GM23338 (cell line): ENCODE results near the gene PHACTR1. TPM values are rescaled to one million over a fixed set of nuclear protein-coding genes. Genes with fewer than 3 reads are reported as not detected.

Experiments used
- ATAC-seq: fragments of 200-7000 bp; cut with Tn5 transposase; 3 replicates; pipeline ENCODE4 v1.9.1; 2020
- DNase-seq: peaks from one replicate; pipeline ENCODE4 v3.0.0-alpha.2; 2015; ENCODE audit warnings: low spot score
- H2AFZ ChIP-seq: fragments of 200-600 bp; sonication (generic); 2 replicates; pipeline ENCODE4 v1.8.0; 2016; ENCODE audit warnings: antibody characterized with exemption, mild to moderate bottlenecking, moderate library complexity
- H3F3A ChIP-seq: fragments of 200-600 bp; sonication (generic); replicated peaks from 2 replicates; pipeline ENCODE4 v1.8.0; 2017; ENCODE audit warnings: antibody characterized with exemption, mixed run types, low read depth
- H3K27ac ChIP-seq: fragments of 200-600 bp; sonication (generic); 2 replicates; pipeline ENCODE4 v1.6.1; 2016; ENCODE audit warnings: low read depth
- H3K27me3 ChIP-seq: fragments of 200-600 bp; sonication (generic); 2 replicates; pipeline ENCODE4 v1.8.0; 2016; ENCODE audit warnings: mild to moderate bottlenecking, mixed run types, moderate library complexity; ENCODE audit not compliant: insufficient read depth
- H3K36me3 ChIP-seq: fragments of 200-600 bp; sonication (generic); 2 replicates; pipeline ENCODE4 v1.8.0; 2016; ENCODE audit warnings: mild to moderate bottlenecking; ENCODE audit not compliant: insufficient read depth
- H3K4me1 ChIP-seq: fragments of 200-600 bp; sonication (generic); 2 replicates; pipeline ENCODE4 v1.8.0; 2016; ENCODE audit warnings: mild to moderate bottlenecking, moderate library complexity; ENCODE audit not compliant: insufficient read depth
- H3K4me2 ChIP-seq: fragments of 200-600 bp; sonication (generic); 2 replicates; pipeline ENCODE4 v1.7.1; 2017; ENCODE audit warnings: mixed run types
- H3K4me3 ChIP-seq: fragments of 200-600 bp; sonication (generic); 2 replicates; pipeline ENCODE4 v1.6.1; 2016; ENCODE audit warnings: mixed run types
- H3K79me2 ChIP-seq: fragments of 200-600 bp; sonication (generic); replicated peaks from 2 replicates; pipeline ENCODE4 v1.8.0; 2017; ENCODE audit warnings: mild to moderate bottlenecking; ENCODE audit not compliant: insufficient read depth
- H3K9me2 ChIP-seq: fragments of 200-600 bp; sonication (generic); 2 replicates; pipeline ENCODE4 v1.8.0; 2017; ENCODE audit not compliant: insufficient read depth
- H4K20me1 ChIP-seq: fragments of 200-600 bp; sonication (generic); replicated peaks from 2 replicates; pipeline ENCODE4 v1.8.0; 2017; ENCODE audit warnings: mild to moderate bottlenecking; ENCODE audit not compliant: insufficient read depth
- H3K27ac Mint-ChIP-seq: 2 replicates; pipeline ENCODE4 v1.8.0; 2020; ENCODE audit warnings: inconsistent platforms, mild to moderate bottlenecking, moderate library complexity, mixed read lengths
- H3K27me3 Mint-ChIP-seq: 3 replicates; pipeline ENCODE4 v1.8.0; 2022; ENCODE audit warnings: low read depth, mild to moderate bottlenecking, moderate library complexity, mixed read lengths, inconsistent platforms; ENCODE audit not compliant: insufficient read depth, poor library complexity
- H3K36me3 Mint-ChIP-seq: 3 replicates; pipeline ENCODE4 v1.8.0; 2021; ENCODE audit warnings: low read depth, mild to moderate bottlenecking, inconsistent platforms, moderate library complexity, mixed read lengths
- H3K4me1 Mint-ChIP-seq: 3 replicates; pipeline ENCODE4 v1.8.0; 2020; ENCODE audit warnings: mild to moderate bottlenecking, inconsistent platforms, mixed read lengths
- H3K4me3 Mint-ChIP-seq: 3 replicates; pipeline ENCODE4 v1.8.0; 2021; ENCODE audit warnings: moderate library complexity, mild to moderate bottlenecking, inconsistent platforms, mixed read lengths
- H3K9me3 Mint-ChIP-seq: 3 replicates; pipeline ENCODE4 v1.8.0; 2020; ENCODE audit warnings: moderate library complexity, mild to moderate bottlenecking, inconsistent platforms, mixed read lengths
- CREB1 ChIP-seq: fragments of 250-450 bp; sonication (Bioruptor Pico); IDR thresholded peaks from 2 replicates; pipeline ENCODE4 v1.5.0; 2020; ENCODE audit warnings: low read depth, mild to moderate bottlenecking, moderate library complexity
- ETS1 ChIP-seq: IDR thresholded peaks from 2 replicates; pipeline ENCODE4 v1.6.1; 2016; ENCODE audit warnings: antibody characterized with exemption
- EZH2 ChIP-seq: fragments of 200-600 bp; sonication (generic); IDR thresholded peaks from one replicate; pipeline ENCODE4 v1.8.0; 2017; ENCODE audit warnings: antibody characterized with exemption, mild to moderate bottlenecking, low read depth; ENCODE audit not compliant: unreplicated experiment
- EZH2phosphoT487 ChIP-seq: fragments of 200-600 bp; sonication (generic); IDR thresholded peaks from one replicate; pipeline ENCODE4 v1.8.1; 2018; ENCODE audit warnings: antibody characterized with exemption; ENCODE audit not compliant: unreplicated experiment
- JUNB ChIP-seq: IDR thresholded peaks from one replicate; pipeline ENCODE4 v1.6.1; 2016; ENCODE audit warnings: antibody characterized with exemption; ENCODE audit not compliant: unreplicated experiment
- NANOG ChIP-seq: IDR thresholded peaks from 2 replicates; pipeline ENCODE4 v1.6.1; 2016; ENCODE audit warnings: antibody characterized with exemption, borderline replicate concordance
- POLR2AphosphoS5 ChIP-seq: IDR thresholded peaks from 2 replicates; pipeline ENCODE4 v1.6.1; 2016; ENCODE audit warnings: antibody characterized with exemption, low read depth
- REST ChIP-seq: IDR thresholded peaks from one replicate; pipeline ENCODE4 v1.6.1; 2018; ENCODE audit warnings: antibody characterized with exemption; ENCODE audit not compliant: unreplicated experiment
- STAT1 ChIP-seq: IDR thresholded peaks from one replicate; pipeline ENCODE4 v1.6.1; 2016; ENCODE audit warnings: antibody characterized with exemption; ENCODE audit not compliant: unreplicated experiment
- ZNF114 ChIP-seq: fragments of 250-450 bp; sonication (Bioruptor Pico); IDR thresholded peaks from 2 replicates; pipeline ENCODE4 v1.5.0; 2020; ENCODE audit warnings: mild to moderate bottlenecking, moderate library complexity
- ZNF331 ChIP-seq: fragments of 250-450 bp; sonication (Bioruptor Pico); IDR thresholded peaks from 2 replicates; pipeline ENCODE4 v1.5.0; 2020; ENCODE audit warnings: low read depth, mild to moderate bottlenecking, moderate library complexity
- ZNF462 ChIP-seq: fragments of 250-450 bp; sonication (Bioruptor Pico); IDR thresholded peaks from 2 replicates; pipeline ENCODE4 v1.5.0; 2020; ENCODE audit warnings: mild to moderate bottlenecking, moderate library complexity
- polyA plus RNA-seq: library from polyadenylated mRNA; unstranded; fragments of >200 nt; fragmentation: Nextera tagmentation; extraction: Ambion mirVana; gene quantifications from 2 replicates; pipeline ENCODE4 v1.2.1, GENCODE V29; 2016
- total RNA-seq: library from RNA; depleted of rRNA; stranded (reverse); fragments of >200 nt; shearing (Covaris generic); gene quantifications from 2 replicates; pipeline ENCODE4 v1.2.3, GENCODE V29; 2014
- TF ChIP-seq, protein P1 (sequence below), 2 experiments: fragments of 200-600 bp in 1 of 2; sonication (generic) in 1 of 2; conservative IDR thresholded peaks; 2 replicates each; pipeline versions ENCODE4 v1.5.1 to v1.6.1; 2016 to 2017; ENCODE audit warnings: antibody characterized with exemption in 2 of 2, low read depth in 2 of 2, mild to moderate bottlenecking in 2 of 2, moderate library complexity in 1 of 2

PHACTR1 gene
- total and polyA plus RNA-seq, 2 experiments from 2014 or later: 5.9 to 19.3 TPM

DNA sequence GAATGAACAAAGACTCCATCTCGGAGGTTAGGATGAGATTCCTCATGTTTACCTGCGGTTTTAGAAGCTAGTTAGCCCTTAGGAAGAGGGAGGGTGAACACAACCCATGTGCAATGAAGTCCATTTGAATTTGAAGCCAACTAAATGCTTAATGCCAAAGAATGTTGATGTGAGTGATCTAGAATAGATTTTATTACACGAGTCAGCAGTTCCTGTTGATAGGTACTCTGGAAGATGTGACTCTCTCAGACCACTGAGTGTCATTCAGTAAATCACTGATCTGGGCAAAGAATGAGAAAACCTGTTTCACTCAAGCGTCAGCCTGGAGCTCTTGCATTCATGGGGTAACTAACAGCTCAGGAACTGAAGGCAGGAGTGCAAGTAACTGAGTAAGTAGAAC, 505.5 kb downstream of the PHACTR1 start:
- TF ChIP-seq CREB1 (CRISPR knock-in tag): no peak
- TF ChIP-seq NANOG: no peak
- no peak for TF ChIP-seq ZNF331
- TF ChIP-seq, protein P1, sequence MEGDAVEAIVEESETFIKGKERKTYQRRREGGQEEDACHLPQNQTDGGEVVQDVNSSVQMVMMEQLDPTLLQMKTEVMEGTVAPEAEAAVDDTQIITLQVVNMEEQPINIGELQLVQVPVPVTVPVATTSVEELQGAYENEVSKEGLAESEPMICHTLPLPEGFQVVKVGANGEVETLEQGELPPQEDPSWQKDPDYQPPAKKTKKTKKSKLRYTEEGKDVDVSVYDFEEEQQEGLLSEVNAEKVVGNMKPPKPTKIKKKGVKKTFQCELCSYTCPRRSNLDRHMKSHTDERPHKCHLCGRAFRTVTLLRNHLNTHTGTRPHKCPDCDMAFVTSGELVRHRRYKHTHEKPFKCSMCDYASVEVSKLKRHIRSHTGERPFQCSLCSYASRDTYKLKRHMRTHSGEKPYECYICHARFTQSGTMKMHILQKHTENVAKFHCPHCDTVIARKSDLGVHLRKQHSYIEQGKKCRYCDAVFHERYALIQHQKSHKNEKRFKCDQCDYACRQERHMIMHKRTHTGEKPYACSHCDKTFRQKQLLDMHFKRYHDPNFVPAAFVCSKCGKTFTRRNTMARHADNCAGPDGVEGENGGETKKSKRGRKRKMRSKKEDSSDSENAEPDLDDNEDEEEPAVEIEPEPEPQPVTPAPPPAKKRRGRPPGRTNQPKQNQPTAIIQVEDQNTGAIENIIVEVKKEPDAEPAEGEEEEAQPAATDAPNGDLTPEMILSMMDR (conservative IDR thresholded peaks at IDR 0.05; ENCODE audit: low read depth in 2 of 2): no peak
- TF ChIP-seq ETS1: no peak
- TF ChIP-seq ZNF462 (CRISPR knock-in tag): no peak
- no peak for TF ChIP-seq EZH2
- no peak for TF ChIP-seq POLR2AphosphoS5
- TF ChIP-seq ZNF114 (CRISPR knock-in tag): no peak
- TF ChIP-seq REST: no peak
- TF ChIP-seq STAT1: no peak
- no peak for TF ChIP-seq JUNB
- TF ChIP-seq EZH2phosphoT487: no peak
- H4K20me1 ChIP-seq: no peaks in the 10 kb centered on the region
- no peak overlapping the region for H3K4me2 ChIP-seq
- H3K9me3 Mint-ChIP-seq: no peaks in the 10 kb centered on the region
- no peak overlapping the region for H3K4me3 ChIP-seq
- ATAC-seq (no peak), DNase-seq (no peak)
- no peaks in the 10 kb centered on the region for H3K27me3 ChIP-seq
- H3F3A ChIP-seq: no peaks in the 10 kb centered on the region
- H3K79me2 ChIP-seq: no peaks in the 10 kb centered on the region
- H3K27me3 Mint-ChIP-seq: peaks cover 2% of the 10 kb centered on the region
- no peak overlapping the region for H3K4me3 Mint-ChIP-seq
- H3K4me1 Mint-ChIP-seq: no peaks in the 10 kb centered on the region
- H3K36me3 Mint-ChIP-seq: no peaks in the 10 kb centered on the region
- no peaks in the 10 kb centered on the region for H3K4me1 ChIP-seq
- H2AFZ ChIP-seq: no peak overlapping the region
- H3K9me2 ChIP-seq: peaks cover 3% of the 10 kb centered on the region; the same call in 1 of the 2 replicates
- no peak overlapping the region for H3K27ac ChIP-seq
- H3K36me3 ChIP-seq: no peaks in the 10 kb centered on the region
- H3K27ac Mint-ChIP-seq: no peak overlapping the region
